Endothelial cell of umbilical vein (primary cell): ENCODE measurements around the gene MREG. TPM values are rescaled to one million over a fixed set of nuclear protein-coding genes. Genes with fewer than 3 reads are reported as not detected.

Experiments
- BruUV-seq: library from RNA; stranded (reverse); fragments of 400-500 nt; replicated peaks from 2 replicates; lab custom pipeline; 2021; lab: Mats Ljungman, UMichigan
- CTCF ChIA-PET: fragments of 300-600, 350-600 bp; sonication (Branson Sonifier 250); formaldehyde crosslinking; loops from one replicate; lab custom pipeline; 2021; ENCODE audit warnings: antibody characterized with exemption, inconsistent platforms; lab: Charles Lee
- POLR2A ChIA-PET: fragments of 300-600, 350-600 bp; sonication (Branson Sonifier 250); formaldehyde crosslinking; loops from one replicate; lab custom pipeline; 2021; ENCODE audit warnings: antibody characterized with exemption, inconsistent platforms; lab: Charles Lee
- DNase-seq: peaks from one replicate; pipeline ENCODE4 v3.0.0-alpha.2; 2011; ENCODE audit warnings: low read depth, low spot score
- FAIRE-seq: peaks from 2 replicates; lab custom pipeline; 2011; peaks lifted over from hg19 to GRCh38; lab: Jason Lieb, UNC
- H2AFZ ChIP-seq: 2 replicates; pipeline ENCODE4 v1.6.0; 2012; ENCODE audit warnings: low read depth, low read length, control low read depth, inconsistent platforms
- H3K27ac ChIP-seq: 2 replicates; pipeline ENCODE4 v1.5.1; 2011; ENCODE audit warnings: low read depth, mild to moderate bottlenecking, control low read depth, low read length, moderate library complexity; ENCODE audit not compliant: insufficient read depth
- H3K27me3 ChIP-seq, 2 experiments: 2 replicates each; pipeline versions ENCODE4 v1.6.0 to v1.6.1; 2011; ENCODE audit warnings: low read length in 2 of 2, mixed read lengths in 1 of 2; ENCODE audit not compliant: control insufficient read depth in 2 of 2, insufficient read depth in 2 of 2
- H3K36me3 ChIP-seq, 2 experiments: 2 replicates in 1 of 2; 3 replicates in 1 of 2; pipeline ENCODE4 v1.5.1; 2011; ENCODE audit warnings: low read length in 2 of 2, mild to moderate bottlenecking in 1 of 2, moderate library complexity in 1 of 2; ENCODE audit not compliant: control insufficient read depth in 2 of 2, insufficient read depth in 2 of 2; ENCODE audit errors: extremely low read depth in 1 of 2
- H3K4me1 ChIP-seq: 3 replicates; pipeline ENCODE4 v1.5.1; 2011; ENCODE audit warnings: mild to moderate bottlenecking, low read length; ENCODE audit not compliant: control insufficient read depth, insufficient read depth; ENCODE audit errors: extremely low read depth
- H3K4me2 ChIP-seq: 2 replicates; pipeline ENCODE4 v1.6.1; 2011; ENCODE audit warnings: low read length, control low read depth, mixed read lengths; ENCODE audit not compliant: insufficient read depth
- H3K4me3 ChIP-seq, 3 experiments: fragments of 200-600 bp in 1 of 3; sonication (generic), shearing (Covaris generic) in 1 of 3; replicated peaks in 1 of 3; 2 replicates each; pipeline ENCODE4 v1.5.1; 2011 to 2016; ENCODE audit warnings: control low read depth in 3 of 3, low read length in 3 of 3, mild to moderate bottlenecking in 2 of 3, inconsistent platforms in 1 of 3, low read depth in 1 of 3, moderate library complexity in 1 of 3; ENCODE audit not compliant: insufficient read depth in 1 of 3
- H3K79me2 ChIP-seq: 2 replicates; pipeline ENCODE4 v1.6.0; 2012; ENCODE audit warnings: low read length, inconsistent platforms; ENCODE audit not compliant: control insufficient read depth, insufficient read depth
- H3K9ac ChIP-seq: replicated peaks from 2 replicates; pipeline ENCODE3; 2011; ENCODE audit warnings: low read length, control low read depth; ENCODE audit not compliant: insufficient read depth; ENCODE audit errors: extremely low read depth
- H3K9me1 ChIP-seq: replicated peaks from 3 replicates; pipeline ENCODE4 v1.6.0; 2011; ENCODE audit warnings: mild to moderate bottlenecking, low read length; ENCODE audit not compliant: control insufficient read depth, insufficient read depth; ENCODE audit errors: extremely low read depth
- H3K9me3 ChIP-seq: replicated peaks from 2 replicates; pipeline ENCODE4 v1.5.1; 2012; ENCODE audit warnings: low read length, inconsistent platforms; ENCODE audit not compliant: control insufficient read depth, insufficient read depth
- H4K20me1 ChIP-seq: replicated peaks from 2 replicates; pipeline ENCODE3; 2011; ENCODE audit warnings: mild to moderate bottlenecking, low read length; ENCODE audit not compliant: control insufficient read depth, insufficient read depth; ENCODE audit errors: extremely low read depth
- EZH2 ChIP-seq: IDR thresholded peaks from 2 replicates; pipeline ENCODE4 v1.6.1; 2012; ENCODE audit warnings: borderline replicate concordance, low read depth, mild to moderate bottlenecking, moderate library complexity, low read length, inconsistent platforms; ENCODE audit not compliant: severe bottlenecking
- FOS ChIP-seq: IDR thresholded peaks from 2 replicates; pipeline ENCODE4 v1.6.1; 2011; ENCODE audit warnings: mild to moderate bottlenecking, low read length, moderate library complexity, borderline replicate concordance; ENCODE audit not compliant: insufficient read depth
- POLR2AphosphoS5 ChIP-seq: IDR thresholded peaks from 2 replicates; pipeline ENCODE4 v1.6.1; 2012; ENCODE audit warnings: low read depth, mild to moderate bottlenecking, control low read depth, low read length, moderate library complexity; ENCODE audit not compliant: insufficient read depth
- dilution Hi-C: fragments of 300-500 bp; cut with MboI; formaldehyde crosslinking; loops from one replicate; pipeline ENCODE4 v1.15.0; 2019; ENCODE audit warnings: low sequenced_read_pairs; ENCODE audit not compliant: extremely low pct_ligation_motif_present
- intact Hi-C: fragments of 100-400 bp; cut with micrococcal nuclease; formaldehyde crosslinking; loops from one replicate; pipeline ENCODE4 v1.10.0; 2022
- polyA plus RNA-seq, 4 experiments: library from polyadenylated mRNA; depleted of rRNA in 3 of 4; stranded (reverse) in 3 of 4; unstranded in 1 of 4; fragments of >200 nt; gene quantifications; 2 replicates each; pipeline versions ENCODE4 v1.2.1 to v1.2.3, GENCODE V29; 2011 to 2012; ENCODE audit warnings: missing spikeins in 1 of 4
- total RNA-seq: library from RNA; stranded (reverse); gene quantifications from 2 replicates; pipeline ENCODE4 v1.2.3, GENCODE V29; 2021
- TF ChIP-seq, protein P1 (sequence below): IDR thresholded peaks from 2 replicates; pipeline ENCODE4 v1.6.1; 2011; ENCODE audit not compliant: insufficient read depth, insufficient read length

MREG gene
- total and polyA plus RNA-seq, 2 donors (not counting 3 experiments of a cell fraction or from before 2014, with no cell fraction given), result 0.41 to 3.9 TPM

DNA sequence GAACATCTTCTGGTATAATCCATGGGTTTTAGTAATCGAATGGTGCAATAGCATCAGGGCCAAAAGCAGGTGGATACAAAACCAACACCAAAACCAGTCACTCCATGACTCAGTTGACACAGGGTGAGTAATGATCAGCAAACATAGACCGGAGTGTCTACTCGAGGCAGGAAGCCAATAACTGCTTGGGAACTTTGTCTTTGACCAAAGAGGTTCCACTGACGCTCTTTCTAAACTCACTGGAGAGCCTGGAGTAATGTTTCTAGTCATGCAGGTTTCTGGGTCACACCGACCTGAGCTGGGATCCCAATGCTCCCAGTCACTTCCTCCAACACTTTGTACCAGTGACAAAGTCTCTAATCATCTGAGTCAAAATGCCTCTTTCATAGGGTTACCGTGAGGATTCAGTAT, 30.9 kb downstream of the MREG start:
- no peak for DNase-seq
- TF ChIP-seq FOS (no peak), POLR2AphosphoS5 (no peak)
- BruUV-seq, result no TSS peak
- H3K36me3 ChIP-seq, result no peaks in the 10 kb centered on the region
- H3K79me2 ChIP-seq, result no peaks in the 10 kb centered on the region
- H3K9me3 ChIP-seq, result no peaks in the 10 kb centered on the region
- H3K27ac ChIP-seq, result no peak overlapping the region
- FAIRE-seq, result no peak
- H4K20me1 ChIP-seq, result no peaks in the 10 kb centered on the region
- no peak overlapping the region for H3K4me2 ChIP-seq
- no peak overlapping the region for H3K4me3 ChIP-seq
- no peaks in the 10 kb centered on the region for H3K4me1 ChIP-seq
- intact Hi-C loops, result no loop called here
- H2AFZ ChIP-seq, result no peak overlapping the region
- dilution Hi-C loops, result no loop called here
- POLR2A ChIA-PET, result no interaction called here
- H3K27me3 ChIP-seq, result no peaks in the 10 kb centered on the region
- H3K9me1 ChIP-seq, result no peaks in the 10 kb centered on the region
- CTCF ChIA-PET, result no interaction called here
- no peak overlapping the region for H3K9ac ChIP-seq

DNA sequence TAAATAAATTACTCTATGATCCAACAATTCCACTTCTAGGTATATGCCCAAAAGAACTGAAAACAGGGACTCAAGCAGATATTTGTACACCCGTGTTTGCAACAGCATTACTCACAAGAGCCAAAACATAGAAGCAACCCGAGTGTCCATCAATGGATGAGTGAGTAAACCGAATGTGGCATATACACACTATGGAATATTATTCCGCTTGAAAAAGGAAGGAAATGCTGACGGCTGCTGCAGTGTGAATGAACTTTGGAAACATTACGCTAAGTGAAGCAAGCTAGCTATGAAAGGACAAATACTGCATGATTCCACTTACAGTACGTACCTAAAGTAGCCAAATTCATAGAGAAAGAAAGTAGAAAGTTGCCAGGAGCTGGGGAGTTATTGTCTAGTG, 32.2 kb downstream of the MREG start:
- Histone ChIP-seq H3K79me2 (no peaks in the 10 kb centered on the region), H3K27ac (no peak overlapping the region), H3K36me3 (no peaks in the 10 kb centered on the region), H3K4me1 (no peaks in the 10 kb centered on the region), H3K27me3 (peaks cover 0 to 2% of the 10 kb centered on the region in 2 experiments), H4K20me1 (no peaks in the 10 kb centered on the region), H3K4me3 (no peak overlapping the region), H3K9ac (no peak overlapping the region), H3K9me3 (no peaks in the 10 kb centered on the region), H2AFZ (no peak overlapping the region), H3K9me1 (no peaks in the 10 kb centered on the region), H3K4me2 (no peak overlapping the region)
- FAIRE-seq (no peak), DNase-seq (no peak)
- intact Hi-C loops (no loop called here), dilution Hi-C loops (no loop called here)
- CTCF ChIA-PET, result no interaction called here
- no TSS peak for BruUV-seq
- no peak for TF ChIP-seq EZH2
- TF ChIP-seq, protein P1, sequence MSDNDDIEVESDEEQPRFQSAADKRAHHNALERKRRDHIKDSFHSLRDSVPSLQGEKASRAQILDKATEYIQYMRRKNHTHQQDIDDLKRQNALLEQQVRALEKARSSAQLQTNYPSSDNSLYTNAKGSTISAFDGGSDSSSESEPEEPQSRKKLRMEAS, result no peak
- POLR2A ChIA-PET, result no interaction called here
